Ishikawa (cell line): ENCODE measurements around the gene FUBP1.

Experiments used
- EP300 ChIP-seq: IDR thresholded peaks from 2 replicates; pipeline ENCODE4 v1.6.1; 2012; ENCODE audit warnings: borderline replicate concordance
- RAD21 ChIP-seq: IDR thresholded peaks from 2 replicates; pipeline ENCODE4 v1.6.1; 2012; ENCODE audit warnings: low read depth
- TEAD4 ChIP-seq: IDR thresholded peaks from 2 replicates; pipeline ENCODE4 v1.6.1; 2012

GRCh38 chr1:77991638-77992037 is 12.8 kb upstream of the FUBP1 start:
- no peak for TF ChIP-seq TEAD4
- TF ChIP-seq RAD21: no peak
- TF ChIP-seq EP300: no peak
